SK-N-SH (cell line): ENCODE data around the gene PRKCH.
A peak's percentile ranks its signal among the peaks of the same experiment; 100 is the strongest.

Source experiments
- EP300 ChIP-seq, 2 experiments: IDR thresholded peaks; 2 replicates each; pipeline versions ENCODE4 v1.4.0 to v1.6.1; 2012; ENCODE audit warnings: borderline replicate concordance in 1 of 2, low read depth in 1 of 2, low read length in 1 of 2
- EZH2phosphoT487 ChIP-seq: fragments of 200-600 bp; sonication (generic); IDR thresholded peaks from 2 replicates; pipeline ENCODE4 v1.6.1; 2017; ENCODE audit warnings: low read depth, mixed run types, mild to moderate bottlenecking, antibody characterized with exemption, moderate library complexity, borderline replicate concordance
- FOSL2 ChIP-seq: IDR thresholded peaks from 2 replicates; pipeline ENCODE4 v1.4.0; 2012; ENCODE audit warnings: low read depth, mild to moderate bottlenecking, moderate library complexity, borderline replicate concordance
- POLR2AphosphoS5 ChIP-seq: IDR thresholded peaks from 2 replicates; pipeline ENCODE4 v1.6.1; 2012; ENCODE audit warnings: low read depth, low read length
- RFX5 ChIP-seq: IDR thresholded peaks from 2 replicates; pipeline ENCODE4 v1.6.1; 2012; ENCODE audit warnings: mild to moderate bottlenecking, improper control_type of control experiment, low read length
- TAF1 ChIP-seq: IDR thresholded peaks from 2 replicates; pipeline ENCODE4 v1.6.1; 2012; ENCODE audit warnings: low read depth, mild to moderate bottlenecking, low read length, moderate library complexity, borderline replicate concordance
- TEAD4 ChIP-seq: IDR thresholded peaks from 2 replicates; pipeline ENCODE4 v1.4.0; 2012; ENCODE audit warnings: mild to moderate bottlenecking, borderline replicate concordance; ENCODE audit not compliant: insufficient read depth
- TF ChIP-seq, protein P1 (sequence below): fragments of 200-600 bp; sonication (generic); IDR thresholded peaks from 2 replicates; pipeline ENCODE4 v1.6.1; 2017; ENCODE audit warnings: antibody characterized with exemption, mild to moderate bottlenecking, moderate library complexity

GRCh38 chr14:61463664-61464285 is 142.4 kb downstream of the PRKCH start:
- TF ChIP-seq, protein P1, sequence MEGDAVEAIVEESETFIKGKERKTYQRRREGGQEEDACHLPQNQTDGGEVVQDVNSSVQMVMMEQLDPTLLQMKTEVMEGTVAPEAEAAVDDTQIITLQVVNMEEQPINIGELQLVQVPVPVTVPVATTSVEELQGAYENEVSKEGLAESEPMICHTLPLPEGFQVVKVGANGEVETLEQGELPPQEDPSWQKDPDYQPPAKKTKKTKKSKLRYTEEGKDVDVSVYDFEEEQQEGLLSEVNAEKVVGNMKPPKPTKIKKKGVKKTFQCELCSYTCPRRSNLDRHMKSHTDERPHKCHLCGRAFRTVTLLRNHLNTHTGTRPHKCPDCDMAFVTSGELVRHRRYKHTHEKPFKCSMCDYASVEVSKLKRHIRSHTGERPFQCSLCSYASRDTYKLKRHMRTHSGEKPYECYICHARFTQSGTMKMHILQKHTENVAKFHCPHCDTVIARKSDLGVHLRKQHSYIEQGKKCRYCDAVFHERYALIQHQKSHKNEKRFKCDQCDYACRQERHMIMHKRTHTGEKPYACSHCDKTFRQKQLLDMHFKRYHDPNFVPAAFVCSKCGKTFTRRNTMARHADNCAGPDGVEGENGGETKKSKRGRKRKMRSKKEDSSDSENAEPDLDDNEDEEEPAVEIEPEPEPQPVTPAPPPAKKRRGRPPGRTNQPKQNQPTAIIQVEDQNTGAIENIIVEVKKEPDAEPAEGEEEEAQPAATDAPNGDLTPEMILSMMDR: no peak
- TF ChIP-seq TAF1 (no peak), TEAD4 (no peak), POLR2AphosphoS5 (no peak), EP300 (IDR thresholded peaks at IDR 0.05; ENCODE audit: borderline replicate concordance in 1 of 2, low read depth in 1 of 2, low read length in 1 of 2) (peak in 1 of 2 experiments; percentile 94; a peak in 2 of 4 replicates), EZH2phosphoT487 (no peak), FOSL2 (no peak), RFX5 (no peak)
